HG02943 (cell line): Measurements from ENCODE around the gene BUB1.
A peak's percentile ranks its signal among the peaks of the same experiment; 100 is the strongest.
"Not testable (repeated sequence)": the region's sequence is repeated elsewhere in the genome, so short reads cannot be mapped to it uniquely, and the experiment has no call there.

Experiments used
- ATAC-seq: cut with Tn5 transposase; IDR thresholded peaks from one replicate; pipeline ENCODE4 v1.9.1; 2021; ENCODE audit warnings: mild to moderate bottlenecking, low read depth, moderate library complexity; ENCODE audit not compliant: unreplicated experiment

The BUB1 gene

GRCh38 chr2:110677530-110678456, at the start of gene BUB1:
Gene BUB1, minus strand, starts transcription at chr2:110678063. Its CDS starts 68 bp downstream, at chr2:110677995.
- peak; percentile 76 for ATAC-seq

- ATAC-seq: no peak
These were observed 48.4 kb upstream of the BUB1 start for GRCh38 chr2:110726285-110726684.

GRCh38 chr2:110725859-110726258, 48.0 kb upstream of the BUB1 start:
- ATAC-seq: no peak

GRCh38 chr2:110725370-110725769, 47.5 kb upstream of the BUB1 start:
- no peak for ATAC-seq

GRCh38 chr2:110724820-110725219, 47.0 kb upstream of the BUB1 start:
- ATAC-seq: no peak

GRCh38 chr2:110720547-110720946, 42.7 kb upstream of the BUB1 start:
- ATAC-seq: no peak

GRCh38 chr2:110718990-110719389, 41.1 kb upstream of the BUB1 start:
- no peak for ATAC-seq

GRCh38 chr2:110718382-110718781, 40.5 kb upstream of the BUB1 start:
- no peak for ATAC-seq

- ATAC-seq: no peak
These were observed 39.9 kb upstream of the BUB1 start for GRCh38 chr2:110717734-110718133.

GRCh38 chr2:110716959-110717645, 39.2 kb upstream of the BUB1 start:
- ATAC-seq: no peak

GRCh38 chr2:110714452-110715224, 36.8 kb upstream of the BUB1 start:
- ATAC-seq: no peak

- no peak for ATAC-seq
These were observed 35.9 kb upstream of the BUB1 start for GRCh38 chr2:110713513-110714362.

- no peak for ATAC-seq
These were observed 34.9 kb upstream of the BUB1 start for GRCh38 chr2:110712737-110713136.

GRCh38 chr2:110708455-110708854, 30.6 kb upstream of the BUB1 start:
- ATAC-seq: no peak

GRCh38 chr2:110707386-110707965, 29.6 kb upstream of the BUB1 start:
- no peak for ATAC-seq

- no peak for ATAC-seq
These were observed 24.9 kb upstream of the BUB1 start for GRCh38 chr2:110702514-110703380.

- not testable (repeated sequence) for ATAC-seq
These were observed 20.4 kb upstream of the BUB1 start for GRCh38 chr2:110698253-110698652.

- ATAC-seq: not testable (repeated sequence)
These were observed 17.5 kb upstream of the BUB1 start for GRCh38 chr2:110695146-110695898.
